ENCODE data around the gene TARS2.

TARS2 gene

GRCh38 chr1:150552128-150552910 lies 65.1 kb downstream of the TARS2 start:
- H3K9me3 ChIP-seq (ENCODE audit: control insufficient read depth, low read length): no peaks in the 10 kb centered on the region
- peak; percentile 95 for DNase-seq (ENCODE audit: low read depth)
- peaks cover 20% of the 10 kb centered on the region for H3K36me3 ChIP-seq (ENCODE audit: control insufficient read depth, insufficient read depth, low read length, severe bottlenecking)

DNA sequence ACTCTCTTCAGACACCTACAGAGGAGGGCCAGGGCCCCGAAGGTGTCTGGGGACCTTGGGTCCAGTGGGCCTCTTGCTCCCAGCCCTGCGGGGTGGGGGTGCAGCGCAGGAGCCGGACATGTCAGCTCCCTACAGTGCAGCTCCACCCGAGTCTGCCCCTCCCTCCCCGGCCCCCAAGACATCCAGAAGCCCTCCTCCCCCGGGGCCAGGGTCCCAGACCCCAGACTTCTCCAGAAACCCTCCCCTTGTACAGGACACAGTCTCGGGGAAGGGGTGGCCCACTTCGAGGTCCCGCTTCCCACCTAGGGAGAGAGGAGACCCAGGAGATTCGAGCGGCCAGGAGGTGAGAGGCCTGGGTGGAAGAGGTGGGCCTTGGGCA lies 65.7 kb downstream of the TARS2 start:
- H3K9me3 ChIP-seq (ENCODE audit: control insufficient read depth, low read length): no peaks in the 10 kb centered on the region
- H3K27me3 ChIP-seq (replicated peaks; ENCODE audit: control insufficient read depth, insufficient read depth, low read length): no peaks in the 10 kb centered on the region
- DNase-seq (ENCODE audit: low read depth): no peak
- H3K9ac ChIP-seq (ENCODE audit: low read length): peak overlapping the region; percentile 83
- H3K4me1 ChIP-seq (ENCODE audit: control insufficient read depth, insufficient read depth, low read length): peaks cover 41% of the 10 kb centered on the region
- peak overlapping the region; percentile 60 for H3K4me3 ChIP-seq (ENCODE audit: low read length)
- peaks cover 26% of the 10 kb centered on the region for H3K36me3 ChIP-seq (ENCODE audit: control insufficient read depth, insufficient read depth, low read length, severe bottlenecking)

More at GRCh38 chr1:150552128-150552910, 65.1 kb downstream of the TARS2 start:
- H3K4me1 ChIP-seq (ENCODE audit: control insufficient read depth, insufficient read depth, low read length): peaks cover 41% of the 10 kb centered on the region
- no peaks in the 10 kb centered on the region for H3K27me3 ChIP-seq (replicated peaks; ENCODE audit: control insufficient read depth, insufficient read depth, low read length)
- peak overlapping the region; percentile 94 for H3K9ac ChIP-seq (ENCODE audit: low read length)
- peak overlapping the region; percentile 60 for H3K4me3 ChIP-seq (ENCODE audit: low read length)

GRCh38 chr1:150553392-150554085 lies 66.3 kb downstream of the TARS2 start:
- no peak for DNase-seq (ENCODE audit: low read depth)
- Histone ChIP-seq H3K4me1 (ENCODE audit: control insufficient read depth, insufficient read depth, low read length) (peaks cover 46% of the 10 kb centered on the region), H3K36me3 (ENCODE audit: control insufficient read depth, insufficient read depth, low read length, severe bottlenecking) (peaks cover 31% of the 10 kb centered on the region), H3K9ac (ENCODE audit: low read length) (peak overlapping the region; percentile 83), H3K27me3 (replicated peaks; ENCODE audit: control insufficient read depth, insufficient read depth, low read length) (no peaks in the 10 kb centered on the region), H3K9me3 (ENCODE audit: control insufficient read depth, low read length) (no peaks in the 10 kb centered on the region), H3K4me3 (ENCODE audit: low read length) (no peak overlapping the region)

GRCh38 chr1:150554086-150554452 lies 66.8 kb downstream of the TARS2 start:
- DNase-seq (ENCODE audit: low read depth): no peak

DNA sequence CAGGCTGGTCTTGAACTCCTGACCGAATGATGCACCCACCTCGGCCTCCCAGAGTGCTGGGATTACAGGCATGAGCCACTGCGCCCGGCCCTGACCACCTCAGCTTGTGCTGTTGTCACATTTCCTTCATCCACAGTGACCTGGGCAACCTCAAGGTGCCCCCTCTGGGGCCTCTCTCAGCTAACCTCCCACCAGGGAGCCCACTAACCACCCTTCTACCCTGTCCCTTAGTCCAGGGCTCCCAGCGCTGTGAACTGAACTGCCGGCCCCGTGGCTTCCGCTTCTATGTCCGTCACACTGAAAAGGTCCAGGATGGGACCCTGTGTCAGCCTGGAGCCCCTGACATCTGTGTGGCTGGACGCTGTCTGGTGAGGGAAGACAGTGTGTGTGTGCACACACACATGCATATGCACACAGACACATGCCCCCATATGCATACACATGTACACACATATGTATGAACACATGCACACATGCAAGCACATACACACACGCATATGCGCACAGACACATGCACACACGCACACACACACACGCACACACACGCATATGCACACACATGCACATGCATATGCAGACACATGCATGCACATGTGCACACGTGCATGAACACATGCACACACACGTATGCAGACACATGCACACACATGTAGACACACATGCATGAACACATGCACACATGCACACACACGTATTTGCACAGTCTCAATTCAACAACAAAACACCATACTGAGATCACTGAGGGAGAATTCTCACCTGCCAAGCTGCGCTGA lies 68.2 kb downstream of the TARS2 start:
- DNase-seq (ENCODE audit: low read depth): no peak
- Histone ChIP-seq H3K4me3 (ENCODE audit: low read length) (no peak overlapping the region), H3K4me1 (ENCODE audit: control insufficient read depth, insufficient read depth, low read length) (peaks cover 56% of the 10 kb centered on the region), H3K9me3 (ENCODE audit: control insufficient read depth, low read length) (no peaks in the 10 kb centered on the region), H3K9ac (ENCODE audit: low read length) (no peak overlapping the region), H3K27me3 (replicated peaks; ENCODE audit: control insufficient read depth, insufficient read depth, low read length) (no peaks in the 10 kb centered on the region), H3K36me3 (ENCODE audit: control insufficient read depth, insufficient read depth, low read length, severe bottlenecking) (peaks cover 31% of the 10 kb centered on the region)

More at GRCh38 chr1:150554086-150554452, 66.8 kb downstream of the TARS2 start:
- Histone ChIP-seq H3K27me3 (replicated peaks; ENCODE audit: control insufficient read depth, insufficient read depth, low read length) (no peaks in the 10 kb centered on the region), H3K4me1 (ENCODE audit: control insufficient read depth, insufficient read depth, low read length) (peaks cover 49% of the 10 kb centered on the region), H3K9me3 (ENCODE audit: control insufficient read depth, low read length) (no peaks in the 10 kb centered on the region), H3K4me3 (ENCODE audit: low read length) (no peak overlapping the region), H3K36me3 (ENCODE audit: control insufficient read depth, insufficient read depth, low read length, severe bottlenecking) (peaks cover 31% of the 10 kb centered on the region), H3K9ac (ENCODE audit: low read length) (peak overlapping the region; percentile 83)

GRCh38 chr1:150555971-150556865 lies 69.0 kb downstream of the TARS2 start:
- Histone ChIP-seq H3K27me3 (replicated peaks; ENCODE audit: control insufficient read depth, insufficient read depth, low read length) (no peaks in the 10 kb centered on the region), H3K9me3 (ENCODE audit: control insufficient read depth, low read length) (no peaks in the 10 kb centered on the region), H3K4me1 (ENCODE audit: control insufficient read depth, insufficient read depth, low read length) (peaks cover 52% of the 10 kb centered on the region), H3K36me3 (ENCODE audit: control insufficient read depth, insufficient read depth, low read length, severe bottlenecking) (peaks cover 31% of the 10 kb centered on the region), H3K4me3 (ENCODE audit: low read length) (no peak overlapping the region), H3K9ac (ENCODE audit: low read length) (peak overlapping the region; percentile 47)
- DNase-seq (ENCODE audit: low read depth): no peak

- Histone ChIP-seq H3K4me3 (ENCODE audit: low read length) (no peak overlapping the region), H3K27me3 (replicated peaks; ENCODE audit: control insufficient read depth, insufficient read depth, low read length) (no peaks in the 10 kb centered on the region), H3K36me3 (ENCODE audit: control insufficient read depth, insufficient read depth, low read length, severe bottlenecking) (peaks cover 31% of the 10 kb centered on the region), H3K9ac (ENCODE audit: low read length) (no peak overlapping the region), H3K9me3 (ENCODE audit: control insufficient read depth, low read length) (no peaks in the 10 kb centered on the region), H3K4me1 (ENCODE audit: control insufficient read depth, insufficient read depth, low read length) (peaks cover 50% of the 10 kb centered on the region)
- no peak for DNase-seq (ENCODE audit: low read depth)
Measured at GRCh38 chr1:150557065-150557600, 69.9 kb downstream of the TARS2 start.

All from adipocyte (in vitro differentiated cells).